ENCODE results near the gene TAS2R10.
"Not testable (repeated sequence)": the region's sequence is repeated elsewhere in the genome, so short reads cannot be mapped to it uniquely, and the experiment has no call there.

Gene TAS2R10

GRCh38 chr12:10826258-10826657 lies at the start of gene TAS2R10:
Gene TAS2R10, minus strand, starts transcription at chr12:10826358. Its CDS starts 89 bp downstream, at chr12:10826269.
- in situ Hi-C loops (cut with HindIII; ENCODE audit: low sequenced_read_pairs) = no loop called here

- in situ Hi-C loops (cut with HindIII; ENCODE audit: low sequenced_read_pairs) = no loop called here
These were observed 47.2 kb upstream of the TAS2R10 start for GRCh38 chr12:10873378-10873777.

- in situ Hi-C loops (cut with HindIII; ENCODE audit: low sequenced_read_pairs) = no loop called here
These were observed 41.2 kb upstream of the TAS2R10 start for GRCh38 chr12:10867381-10867780.

DNA sequence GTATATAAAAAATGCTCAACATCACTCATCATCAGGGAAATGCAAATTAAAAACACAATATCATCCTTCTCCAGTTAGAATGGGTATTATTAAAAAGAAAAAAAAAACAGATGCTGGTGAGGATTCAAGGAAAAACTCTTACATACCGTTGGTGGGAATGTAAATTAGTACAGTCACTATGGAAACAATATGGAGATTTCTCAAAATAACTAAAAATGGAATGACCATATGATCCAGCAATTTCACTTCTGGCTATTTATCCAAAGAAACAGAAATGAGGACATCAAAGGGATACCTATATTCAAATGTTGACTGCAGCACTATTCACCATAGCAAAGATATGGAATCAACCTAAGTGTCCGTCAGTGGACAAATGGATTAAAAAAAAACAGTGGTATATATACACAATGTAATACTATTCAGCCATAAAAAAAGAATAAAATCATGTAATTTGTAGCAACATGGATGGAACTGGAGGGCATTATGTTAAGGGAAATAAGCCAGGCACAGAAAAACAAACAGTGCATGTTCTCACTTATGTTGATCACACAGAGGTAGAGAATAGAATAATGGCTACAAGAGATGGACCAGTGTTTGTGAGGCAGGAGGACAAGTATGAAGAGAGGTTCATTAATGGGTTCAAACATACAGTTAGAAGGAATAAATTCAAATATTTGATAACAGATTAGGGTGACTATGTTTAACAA lies 37.5 kb upstream of the TAS2R10 start:
- in situ Hi-C loops (cut with HindIII; ENCODE audit: low sequenced_read_pairs) = no loop called here

- in situ Hi-C loops (cut with HindIII; ENCODE audit: low sequenced_read_pairs) = no loop called here
These were observed 35.2 kb upstream of the TAS2R10 start for GRCh38 chr12:10861366-10861765.

DNA sequence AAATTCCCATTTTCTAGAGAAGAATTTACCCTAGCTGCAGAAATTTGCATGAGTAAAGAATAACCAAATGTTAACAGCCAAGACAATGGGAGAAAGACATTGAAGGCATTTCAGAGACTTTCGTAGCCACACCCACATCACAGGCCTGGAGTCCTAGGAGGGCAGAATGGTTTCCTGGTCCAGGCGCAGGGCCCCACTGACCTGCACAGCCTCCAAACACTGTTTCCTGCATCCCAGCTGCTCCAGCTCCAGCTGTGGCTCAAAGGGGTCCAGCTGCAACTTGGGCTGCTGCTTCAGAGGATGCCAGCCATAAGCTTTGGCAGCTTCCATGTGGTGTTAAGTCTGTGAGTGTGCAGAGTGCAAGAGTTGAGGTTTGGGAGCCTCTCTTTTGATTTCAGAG lies 29.6 kb upstream of the TAS2R10 start:
- in situ Hi-C loops (cut with HindIII; ENCODE audit: low sequenced_read_pairs) = no loop called here

DNA sequence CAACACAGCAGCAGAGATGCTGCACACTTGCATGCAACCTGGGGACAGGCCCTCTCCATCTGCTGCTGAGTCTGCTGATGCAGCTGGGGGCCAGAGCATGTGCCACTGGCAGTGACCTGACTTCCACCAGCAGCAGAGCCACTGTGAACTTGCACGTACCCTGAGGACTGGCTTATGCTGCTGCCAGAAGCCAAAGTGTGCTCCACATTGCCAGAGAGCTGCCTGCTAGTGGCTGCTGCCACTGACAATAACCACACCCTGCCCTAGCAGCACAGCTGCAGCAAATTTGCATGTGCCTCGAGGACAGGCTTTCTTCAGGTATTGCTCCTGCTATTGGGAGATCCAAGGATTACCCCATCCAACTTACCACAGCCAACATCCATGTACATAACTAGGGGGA lies 27.6 kb upstream of the TAS2R10 start:
- in situ Hi-C loops (cut with HindIII; ENCODE audit: low sequenced_read_pairs) = no loop called here

DNA sequence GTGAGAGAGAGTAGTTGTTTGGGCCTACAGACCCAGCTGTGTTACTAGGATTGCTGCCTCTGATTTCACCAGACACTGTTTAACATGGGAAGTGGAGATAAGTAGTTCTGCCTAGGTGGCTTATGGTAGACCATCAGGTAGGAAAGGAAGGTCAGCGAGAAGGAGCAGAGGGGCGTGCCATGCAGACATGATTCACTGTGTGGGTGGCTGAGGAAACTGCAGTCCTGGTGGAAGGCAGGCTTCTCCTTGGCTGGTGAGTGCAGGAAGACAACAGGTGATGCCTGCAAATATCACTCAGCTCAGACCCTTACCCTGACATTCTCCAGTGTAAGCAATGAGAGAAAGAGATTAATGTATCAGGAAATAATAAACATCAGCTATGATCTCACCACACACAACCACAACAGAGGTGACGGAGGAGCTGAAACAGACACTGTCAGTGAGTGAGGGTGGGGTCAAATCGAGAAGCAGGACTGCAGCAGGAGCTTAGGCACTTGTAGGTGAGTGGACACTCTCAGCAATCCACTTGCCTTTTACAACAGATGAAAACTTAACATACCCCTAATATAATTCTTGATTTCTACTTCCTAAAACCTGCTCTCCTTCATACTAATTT lies 25.2 kb upstream of the TAS2R10 start:
- in situ Hi-C loops (cut with HindIII; ENCODE audit: low sequenced_read_pairs) = no loop called here

GRCh38 chr12:10849425-10849878 lies 23.3 kb upstream of the TAS2R10 start, which contains the start of gene PRR4:
Gene PRR4, minus strand, starts transcription at chr12:10849475. Its CDS starts 38 bp downstream, at chr12:10849437.
- in situ Hi-C loops (cut with HindIII; ENCODE audit: low sequenced_read_pairs) = no loop called here

- in situ Hi-C loops (cut with HindIII; ENCODE audit: low sequenced_read_pairs) = no loop called here
These were observed 21.6 kb upstream of the TAS2R10 start for GRCh38 chr12:10847744-10848143.

GRCh38 chr12:10842862-10843261 lies 16.7 kb upstream of the TAS2R10 start:
- in situ Hi-C loops (cut with HindIII; ENCODE audit: low sequenced_read_pairs) = no loop called here

DNA sequence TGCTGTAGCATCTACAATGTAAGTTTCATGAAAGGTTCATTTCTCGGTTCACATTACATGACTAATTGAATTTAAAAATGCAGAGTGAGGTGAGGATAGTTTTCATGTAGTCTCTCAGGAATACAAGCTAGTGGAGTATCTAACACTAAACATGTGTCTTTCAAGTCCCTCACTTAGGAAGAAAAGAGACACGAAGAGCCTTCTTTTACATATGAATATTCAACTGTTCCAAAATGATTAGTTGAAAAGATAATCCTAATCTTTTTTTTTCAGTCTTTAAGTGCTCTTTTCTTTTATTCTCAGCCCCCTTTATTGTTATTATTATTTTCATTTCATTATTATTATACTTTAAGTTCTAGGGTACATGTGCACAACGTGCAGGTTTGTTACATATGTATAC lies 12.3 kb upstream of the TAS2R10 start:
- in situ Hi-C loops (cut with HindIII; ENCODE audit: low sequenced_read_pairs) = no loop called here

DNA sequence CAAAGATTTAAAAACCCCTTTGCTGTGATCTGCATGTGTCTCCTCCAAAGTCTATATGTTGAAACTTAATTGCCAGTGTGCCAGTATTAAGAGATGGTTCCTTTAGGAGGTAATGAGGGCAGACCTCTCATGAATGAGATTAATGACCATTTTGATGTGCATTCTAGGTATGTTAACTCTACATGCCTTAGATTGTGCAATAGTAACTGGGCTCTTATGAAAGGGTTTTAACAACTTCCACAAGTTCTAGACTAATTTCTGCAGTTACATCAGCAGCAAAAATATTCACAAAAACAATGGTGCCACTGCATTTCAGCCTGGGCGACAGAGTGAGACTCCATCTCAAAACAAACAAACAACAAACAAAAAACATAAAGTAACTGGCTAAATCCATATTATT lies 3.8 kb upstream of the TAS2R10 start:
- in situ Hi-C loops (cut with HindIII; ENCODE audit: low sequenced_read_pairs) = no loop called here

DNA sequence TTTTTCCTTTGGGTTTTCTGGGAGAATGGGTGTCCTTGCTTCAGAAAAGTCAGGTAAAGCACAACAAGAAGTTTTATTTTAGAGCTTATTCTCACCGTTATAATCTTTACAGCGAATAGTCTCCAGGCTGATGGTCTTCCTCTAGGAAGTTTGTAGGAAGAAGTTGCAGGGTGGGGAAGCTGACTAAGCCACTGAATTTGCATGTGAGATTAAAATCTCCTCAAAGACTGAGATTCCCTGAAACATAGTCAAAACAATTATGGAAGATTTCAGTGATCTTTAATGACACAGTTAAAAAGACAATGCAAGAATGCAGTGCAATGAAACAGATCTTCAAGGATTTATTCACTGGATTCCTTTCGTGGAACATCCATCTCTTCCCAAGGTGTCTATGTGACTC lies 1.2 kb downstream of the TAS2R10 start:
- in situ Hi-C loops (cut with HindIII; ENCODE audit: low sequenced_read_pairs) = no loop called here

- in situ Hi-C loops (cut with HindIII; ENCODE audit: low sequenced_read_pairs) = no loop called here
These were observed 14.1 kb downstream of the TAS2R10 start for GRCh38 chr12:10811883-10812536.

GRCh38 chr12:10810068-10810467 lies 16.1 kb downstream of the TAS2R10 start, which contains the start of gene TAS2R9:
Gene TAS2R9, minus strand, starts transcription at chr12:10810168. Its CDS starts 93 bp downstream, at chr12:10810075.
- in situ Hi-C loops (cut with HindIII; ENCODE audit: low sequenced_read_pairs) = no loop called here

- in situ Hi-C loops (cut with HindIII; ENCODE audit: low sequenced_read_pairs) = no loop called here
These were observed 19.0 kb downstream of the TAS2R10 start, which contains the start of gene TAS2R8 for GRCh38 chr12:10807186-10807585. Gene TAS2R8, minus strand, starts transcription at chr12:10807286. Its CDS starts 306 bp downstream, at chr12:10806980.

- in situ Hi-C loops (cut with HindIII; ENCODE audit: low sequenced_read_pairs) = no loop called here
These were observed 23.6 kb downstream of the TAS2R10 start, which contains the start of gene TAS2R7 for GRCh38 chr12:10802587-10802986. Gene TAS2R7, minus strand, starts transcription at chr12:10802627. Its CDS starts 57 bp downstream, at chr12:10802570.

- in situ Hi-C loops (cut with HindIII; ENCODE audit: low sequenced_read_pairs) = no loop called here
These were observed 24.4 kb downstream of the TAS2R10 start for GRCh38 chr12:10801741-10802140.

DNA sequence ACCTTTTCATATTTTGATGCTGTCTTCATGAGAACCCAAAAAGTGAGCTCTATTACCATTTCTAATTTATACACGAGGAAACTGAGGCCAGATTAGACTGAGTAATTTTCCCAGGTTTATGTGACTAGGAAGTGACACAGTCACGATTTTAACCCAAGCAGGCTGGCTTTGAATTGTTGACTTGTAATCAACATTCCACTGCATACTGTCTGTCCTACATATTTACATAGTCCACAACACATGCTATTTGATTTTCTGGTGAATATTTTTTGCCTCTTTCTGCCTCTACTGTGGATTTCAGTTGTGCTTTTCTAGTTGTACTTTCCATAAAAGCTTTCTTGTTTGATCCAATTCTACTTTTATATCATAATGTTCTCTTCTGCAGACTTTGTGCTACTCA lies 31.9 kb downstream of the TAS2R10 start:
- in situ Hi-C loops (cut with HindIII; ENCODE audit: low sequenced_read_pairs) = no loop called here

GRCh38 chr12:10791769-10792168 lies 34.4 kb downstream of the TAS2R10 start:
- in situ Hi-C loops (cut with HindIII; ENCODE audit: low sequenced_read_pairs) = not testable (repeated sequence)

GRCh38 chr12:10783252-10783651 lies 42.9 kb downstream of the TAS2R10 start:
- in situ Hi-C loops (cut with HindIII; ENCODE audit: low sequenced_read_pairs) = no loop called here

Data from DLD1 (cell line).